Lower leg skin (tissue), 3 donors: ENCODE data around the gene DPEP1.

Source experiments
- CTCF ChIP-seq, 3 donors: fragments of 450-650 bp; IDR thresholded peaks; one replicate each; pipeline ENCODE4 v1.5.1; 2016; ENCODE audit warnings: antibody characterized with exemption in 3 of 3, mild to moderate bottlenecking in 3 of 3, moderate library complexity in 2 of 3
- POLR2A ChIP-seq, 2 donors: fragments of 450-650 bp; IDR thresholded peaks; one replicate each; pipeline ENCODE4 v1.6.1; 2016 to 2017; ENCODE audit warnings: antibody characterized with exemption in 2 of 2, mild to moderate bottlenecking in 1 of 2, moderate library complexity in 1 of 2

- TF ChIP-seq CTCF (IDR thresholded peaks at IDR 0.05) = no peak
- TF ChIP-seq POLR2A (IDR thresholded peaks at IDR 0.05) = no peak
These were observed 43.1 kb downstream of the DPEP1 start for GRCh38 chr16:89656435-89657121.
